Measurements from ENCODE around the gene TSPAN18.

GRCh38 chr11:44847316-44847715 is 120.6 kb downstream of the TSPAN18 start:
- TF ChIP-seq POLR2A (IDR thresholded peaks at IDR 0.05) (no peak), CTCF (IDR thresholded peaks at IDR 0.05) (no peak)

Data from thyroid gland (tissue), 4 donors.